Skin epidermis (tissue), 12 donors: ENCODE measurements around the gene DROSHA.
A peak's percentile ranks its signal among the peaks of the same experiment; 100 is the strongest.
"Not testable (repeated sequence)": the region's sequence is repeated elsewhere in the genome, so short reads cannot be mapped to it uniquely, and the experiment has no call there.

Experiments used
- H3K27ac ChIP-seq, 21 experiments: fragments of 200-600 bp; sonication (generic) in 11 of 21; one replicate each; pipeline ENCODE4 v1.5.0; 2020; ENCODE audit warnings: mild to moderate bottlenecking in 3 of 21, inconsistent platforms in 2 of 21, moderate library complexity in 2 of 21
- H3K4me3 ChIP-seq, 7 experiments: fragments of 200-600 bp; sonication (generic) in 2 of 7; one replicate each; pipeline ENCODE4 v1.5.0; 2020; ENCODE audit warnings: inconsistent platforms in 2 of 7, mild to moderate bottlenecking in 2 of 7, moderate library complexity in 1 of 7

DROSHA gene, protein sequence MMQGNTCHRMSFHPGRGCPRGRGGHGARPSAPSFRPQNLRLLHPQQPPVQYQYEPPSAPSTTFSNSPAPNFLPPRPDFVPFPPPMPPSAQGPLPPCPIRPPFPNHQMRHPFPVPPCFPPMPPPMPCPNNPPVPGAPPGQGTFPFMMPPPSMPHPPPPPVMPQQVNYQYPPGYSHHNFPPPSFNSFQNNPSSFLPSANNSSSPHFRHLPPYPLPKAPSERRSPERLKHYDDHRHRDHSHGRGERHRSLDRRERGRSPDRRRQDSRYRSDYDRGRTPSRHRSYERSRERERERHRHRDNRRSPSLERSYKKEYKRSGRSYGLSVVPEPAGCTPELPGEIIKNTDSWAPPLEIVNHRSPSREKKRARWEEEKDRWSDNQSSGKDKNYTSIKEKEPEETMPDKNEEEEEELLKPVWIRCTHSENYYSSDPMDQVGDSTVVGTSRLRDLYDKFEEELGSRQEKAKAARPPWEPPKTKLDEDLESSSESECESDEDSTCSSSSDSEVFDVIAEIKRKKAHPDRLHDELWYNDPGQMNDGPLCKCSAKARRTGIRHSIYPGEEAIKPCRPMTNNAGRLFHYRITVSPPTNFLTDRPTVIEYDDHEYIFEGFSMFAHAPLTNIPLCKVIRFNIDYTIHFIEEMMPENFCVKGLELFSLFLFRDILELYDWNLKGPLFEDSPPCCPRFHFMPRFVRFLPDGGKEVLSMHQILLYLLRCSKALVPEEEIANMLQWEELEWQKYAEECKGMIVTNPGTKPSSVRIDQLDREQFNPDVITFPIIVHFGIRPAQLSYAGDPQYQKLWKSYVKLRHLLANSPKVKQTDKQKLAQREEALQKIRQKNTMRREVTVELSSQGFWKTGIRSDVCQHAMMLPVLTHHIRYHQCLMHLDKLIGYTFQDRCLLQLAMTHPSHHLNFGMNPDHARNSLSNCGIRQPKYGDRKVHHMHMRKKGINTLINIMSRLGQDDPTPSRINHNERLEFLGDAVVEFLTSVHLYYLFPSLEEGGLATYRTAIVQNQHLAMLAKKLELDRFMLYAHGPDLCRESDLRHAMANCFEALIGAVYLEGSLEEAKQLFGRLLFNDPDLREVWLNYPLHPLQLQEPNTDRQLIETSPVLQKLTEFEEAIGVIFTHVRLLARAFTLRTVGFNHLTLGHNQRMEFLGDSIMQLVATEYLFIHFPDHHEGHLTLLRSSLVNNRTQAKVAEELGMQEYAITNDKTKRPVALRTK (N-terminal part only)

DNA sequence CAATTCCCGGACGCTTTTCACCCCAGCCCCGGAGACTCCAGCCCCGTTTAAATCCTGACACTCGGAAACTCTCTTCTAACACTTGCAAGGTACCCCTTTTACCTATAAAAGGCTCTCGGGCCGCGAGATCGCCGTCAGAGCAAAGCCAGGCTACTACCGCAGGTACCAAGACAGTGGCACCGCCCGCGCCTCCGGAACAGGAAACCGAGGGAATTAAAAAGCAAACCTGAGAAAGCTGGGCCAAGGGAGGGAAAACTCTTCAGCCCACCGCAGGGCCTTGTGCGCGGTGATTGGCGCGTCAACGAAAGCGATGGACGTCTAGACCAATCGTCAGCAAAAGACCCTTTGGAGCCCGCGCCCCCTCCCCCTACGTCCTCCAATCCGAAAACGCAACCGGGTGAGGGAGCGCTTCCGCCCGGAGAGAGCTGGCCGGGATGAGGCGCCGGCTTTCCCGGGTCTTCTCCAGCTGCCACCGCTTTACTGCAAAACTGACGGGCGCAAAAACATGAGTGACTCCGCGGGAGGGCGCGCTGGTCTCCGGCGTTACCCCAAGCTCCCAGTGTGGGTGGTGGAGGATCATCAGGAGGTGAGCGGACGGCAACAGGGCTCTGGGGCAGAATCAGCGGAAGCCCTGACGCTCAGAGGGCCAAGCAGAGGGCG, at the start of gene DROSHA, which contains the start of gene C5orf22:
TSS of gene DROSHA (minus strand) at position 206 of the 660 bp plus-strand sequence. CDS start 3,034 bp downstream, outside the sequence.
TSS of gene C5orf22 (plus strand) at position 414 of the 660 bp plus-strand sequence. CDS start at position 506, 92 bp downstream.
- peak within 1 kb of the TSS; percentile 70 to 90 (median 79) for H3K4me3 ChIP-seq
- H3K27ac ChIP-seq = peak within 1 kb of the TSS; percentile 23 to 89 (median 76)

DNA sequence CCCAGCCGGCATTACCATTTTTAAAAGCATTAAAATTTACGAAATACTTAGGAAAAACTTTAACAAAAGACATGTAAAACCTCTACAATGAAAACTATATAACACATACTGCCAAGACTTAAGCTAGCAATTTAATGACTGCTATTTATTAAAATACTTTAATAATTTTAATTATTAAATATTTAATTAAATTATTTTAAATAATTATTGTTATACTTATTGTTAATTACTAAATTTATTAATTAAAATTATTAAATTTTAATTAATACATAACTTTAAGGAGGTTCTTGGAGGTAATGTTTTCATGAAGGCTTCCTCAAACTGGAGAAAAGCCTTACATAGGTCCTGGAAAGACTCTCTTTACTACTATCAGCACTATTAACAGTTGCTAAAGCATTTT, 47.7 kb upstream of the DROSHA start:
- Histone ChIP-seq H3K4me3 (no peak overlapping the region), H3K27ac (no peak overlapping the region)

DNA sequence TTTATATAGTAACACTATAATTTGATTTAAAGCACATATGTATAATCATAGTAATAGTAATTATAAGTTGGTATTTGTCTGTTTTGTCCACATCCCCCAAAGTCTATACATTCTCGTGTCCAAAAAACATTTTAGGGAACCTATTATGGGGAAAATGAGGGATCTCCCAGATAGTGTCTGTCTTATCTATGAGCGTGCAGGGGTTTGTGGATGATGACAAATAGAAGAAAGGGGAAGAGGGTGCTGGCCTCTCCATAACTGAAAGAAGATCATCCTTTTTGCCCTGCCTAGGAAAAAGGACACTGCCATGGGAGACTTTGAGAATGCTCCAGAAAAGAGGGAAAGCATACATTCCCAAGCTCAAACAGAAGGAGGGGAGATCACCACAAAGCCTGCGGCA, 45.5 kb upstream of the DROSHA start:
- H3K27ac ChIP-seq = no peak overlapping the region
- H3K4me3 ChIP-seq = no peak overlapping the region

DNA sequence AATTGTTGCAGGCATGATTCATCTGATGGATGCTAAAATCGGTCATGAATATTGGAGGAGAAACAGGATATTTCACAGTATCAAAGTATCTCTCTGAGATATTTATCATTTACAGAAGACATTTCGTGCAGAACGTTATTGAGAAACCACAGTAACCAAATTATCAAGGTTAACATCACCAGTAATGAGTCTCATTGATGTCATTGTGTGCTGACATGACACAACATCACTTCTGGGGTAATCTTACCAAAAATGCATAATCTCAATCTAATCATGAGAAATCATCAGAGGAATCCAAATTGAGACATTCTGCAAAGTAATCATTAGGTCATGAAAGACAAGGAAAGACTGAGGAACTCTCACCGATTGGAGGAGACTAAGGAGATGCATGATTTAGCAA, 42.9 kb upstream of the DROSHA start:
- H3K4me3 ChIP-seq = no peak overlapping the region

DNA sequence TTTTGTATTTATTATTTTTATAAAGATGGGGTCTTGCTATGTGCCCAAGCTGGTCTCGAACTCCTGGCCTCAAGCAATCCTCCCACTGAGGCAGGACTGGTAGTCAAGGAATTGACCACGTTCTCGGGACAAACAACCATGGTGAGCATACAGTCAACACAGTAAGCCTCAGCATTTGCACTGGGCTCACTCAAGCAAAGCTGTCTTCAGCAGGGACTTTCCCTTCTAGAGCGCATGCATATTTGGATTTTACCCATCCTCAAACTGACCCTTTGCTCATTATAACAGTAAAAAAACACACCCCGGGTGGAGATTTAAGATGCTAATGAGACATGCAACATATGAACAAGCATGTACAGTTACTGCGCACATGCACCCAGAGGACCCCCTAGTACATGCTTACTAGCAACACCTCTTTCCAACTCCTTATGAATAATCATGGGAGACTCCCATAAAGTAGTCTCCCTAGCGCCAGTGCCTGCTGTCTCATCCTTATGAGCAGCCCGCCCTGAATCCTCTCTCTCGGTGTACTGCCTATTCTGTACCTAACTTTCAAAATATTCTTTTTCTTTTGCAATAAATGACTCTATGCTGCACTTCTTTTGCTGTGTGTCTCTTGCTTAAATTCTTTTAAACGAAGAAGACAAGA, 41.7 kb upstream of the DROSHA start:
- Histone ChIP-seq H3K4me3 (no peak overlapping the region), H3K27ac (no peak overlapping the region)

More for the DNA sequence above, 42.9 kb upstream of the DROSHA start:
- no peak overlapping the region for H3K27ac ChIP-seq

DNA sequence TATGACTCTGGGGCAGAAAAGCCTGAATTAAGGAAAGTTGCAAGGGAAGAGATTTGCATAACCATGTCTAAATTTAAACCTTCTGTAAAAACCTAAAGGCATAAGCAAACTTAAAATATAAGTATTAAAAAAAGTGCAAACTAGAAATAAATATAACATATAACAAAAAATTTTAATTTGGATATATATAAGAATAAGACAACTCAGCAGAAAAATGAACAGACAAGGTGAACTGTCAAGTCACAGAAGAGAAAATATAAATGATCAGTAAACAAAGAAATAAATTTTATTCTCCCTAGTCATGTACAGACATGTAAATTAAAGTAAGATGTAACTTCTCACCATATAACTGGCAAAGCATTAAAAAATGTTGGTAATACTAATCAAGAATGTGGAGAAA, 37.2 kb upstream of the DROSHA start:
- Histone ChIP-seq H3K4me3 (no peak overlapping the region), H3K27ac (no peak overlapping the region)

DNA sequence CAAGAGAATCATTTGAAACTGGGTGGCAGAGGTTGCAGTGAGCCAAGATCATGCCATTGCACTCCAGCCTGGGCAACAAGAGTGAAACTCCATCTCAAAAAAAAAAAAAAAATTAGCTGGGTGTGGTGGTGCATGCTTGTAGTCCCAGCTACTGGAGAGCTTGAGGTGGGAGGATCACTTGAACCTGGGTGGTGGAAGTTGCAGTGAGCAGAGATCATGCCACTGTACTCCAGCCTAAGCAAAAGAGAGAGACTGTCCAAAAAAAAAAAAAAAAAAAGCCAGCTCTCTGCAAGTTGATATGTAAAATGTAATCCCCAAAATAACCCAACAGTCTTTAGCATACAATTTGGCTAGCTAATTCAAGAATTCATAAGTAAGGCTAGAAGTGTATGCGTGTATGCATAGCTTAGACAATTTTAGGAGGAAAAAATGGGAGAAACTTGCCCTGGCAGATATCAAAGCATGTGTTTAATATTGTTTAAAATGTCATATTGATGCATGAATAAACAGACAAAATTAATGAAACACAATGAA, 36.5 kb upstream of the DROSHA start:
- Histone ChIP-seq H3K27ac (no peak overlapping the region), H3K4me3 (no peak overlapping the region)

DNA sequence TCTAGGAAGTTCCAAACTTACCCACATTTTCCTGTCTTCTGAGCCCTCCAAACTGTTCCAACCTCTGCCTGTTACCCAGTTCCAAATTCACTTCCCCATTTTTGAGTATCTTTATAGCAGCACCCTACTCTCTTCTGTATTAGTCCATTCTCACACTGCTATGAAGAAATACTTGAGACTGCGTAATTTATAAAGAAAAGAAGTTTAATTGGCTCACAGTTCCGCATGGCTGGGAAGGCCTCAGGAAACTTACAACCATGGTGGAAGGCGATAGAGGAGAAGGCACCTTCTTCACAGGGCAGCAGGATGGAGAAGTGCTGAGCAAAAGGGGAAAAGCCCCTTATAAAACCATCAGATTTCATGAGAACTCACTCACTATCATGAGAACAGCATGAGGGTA, 34.5 kb upstream of the DROSHA start:
- not testable (repeated sequence) for H3K4me3 ChIP-seq, H3K27ac ChIP-seq

DNA sequence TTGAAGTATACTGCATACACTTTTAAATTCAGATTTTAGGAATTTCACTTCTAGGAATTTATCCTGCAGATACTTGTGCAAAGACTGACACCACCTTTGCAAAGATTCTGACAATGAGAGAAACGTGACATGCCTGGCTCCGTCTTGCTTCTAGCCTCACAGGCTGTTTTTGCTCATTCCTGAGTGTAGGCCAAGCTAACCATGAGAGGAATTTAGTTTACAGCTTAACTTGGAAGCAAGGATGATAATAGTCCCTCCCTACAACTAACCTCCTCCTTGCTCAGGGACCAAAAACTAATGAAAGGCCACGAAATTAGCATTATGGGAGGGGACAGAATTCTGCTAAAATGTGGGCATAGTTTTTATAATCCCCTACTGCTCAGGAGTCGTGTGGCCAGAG, 31.3 kb upstream of the DROSHA start:
- Histone ChIP-seq H3K4me3 (no peak overlapping the region), H3K27ac (no peak overlapping the region)

DNA sequence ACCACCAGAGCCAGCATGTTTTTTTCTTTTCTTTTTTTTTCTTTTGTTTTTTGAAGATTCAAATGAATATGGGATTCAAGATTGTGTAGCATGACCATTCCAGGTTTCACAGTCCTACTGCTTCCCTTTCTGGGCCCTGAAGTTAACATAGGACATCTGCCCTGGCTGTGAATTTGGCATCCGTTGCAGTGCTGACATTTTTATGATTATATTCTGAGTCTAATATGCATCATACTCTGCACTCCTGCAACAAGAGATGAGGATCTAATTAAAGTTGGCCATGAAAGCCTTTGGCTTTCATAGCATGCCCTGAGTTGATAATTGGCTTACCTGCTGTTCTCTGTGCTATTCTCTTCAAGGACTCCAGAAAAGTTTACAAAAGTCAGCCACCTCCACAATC, 30.1 kb upstream of the DROSHA start:
- Histone ChIP-seq H3K4me3 (no peak overlapping the region), H3K27ac (no peak overlapping the region)

DNA sequence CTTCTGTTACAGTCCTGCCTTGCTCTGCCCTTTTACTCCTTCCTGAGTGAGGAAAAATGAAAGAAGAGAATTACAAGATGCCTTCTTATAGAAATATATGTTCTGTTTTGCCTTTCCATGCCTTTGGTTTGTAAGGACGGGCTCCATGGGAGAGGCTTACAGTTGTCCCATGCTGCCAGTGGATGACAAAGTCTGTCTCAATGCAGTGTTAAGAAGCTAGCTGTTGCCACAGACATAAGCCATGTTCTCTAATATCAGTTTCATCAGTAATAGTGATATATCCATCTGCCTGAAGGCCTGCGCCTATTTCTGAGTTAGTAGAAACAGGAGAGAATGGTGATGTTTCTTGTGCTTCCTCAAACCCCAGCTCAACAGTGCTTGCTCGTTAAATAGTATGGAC, 28.0 kb upstream of the DROSHA start:
- no peak overlapping the region for H3K27ac ChIP-seq
- no peak overlapping the region for H3K4me3 ChIP-seq

DNA sequence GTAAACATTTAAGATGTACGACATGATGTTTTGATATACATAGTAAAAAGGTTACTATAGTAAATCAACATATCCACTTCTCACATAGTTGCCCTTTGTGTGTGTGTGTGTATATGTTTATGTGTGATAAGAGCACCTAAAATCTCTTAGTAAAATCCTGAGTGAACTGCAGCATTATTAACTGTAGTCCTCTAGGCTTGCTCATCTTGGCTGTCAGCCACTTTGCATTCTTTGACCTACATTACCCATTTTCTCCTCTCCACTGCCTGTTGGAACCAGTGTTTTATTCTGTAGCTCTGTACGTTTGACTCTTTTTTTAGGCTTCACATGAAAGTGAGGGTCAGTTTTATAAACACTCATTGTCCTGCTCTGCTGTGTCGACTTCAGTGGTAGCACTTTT, 24.6 kb upstream of the DROSHA start:
- Histone ChIP-seq H3K27ac (no peak overlapping the region), H3K4me3 (no peak overlapping the region)

DNA sequence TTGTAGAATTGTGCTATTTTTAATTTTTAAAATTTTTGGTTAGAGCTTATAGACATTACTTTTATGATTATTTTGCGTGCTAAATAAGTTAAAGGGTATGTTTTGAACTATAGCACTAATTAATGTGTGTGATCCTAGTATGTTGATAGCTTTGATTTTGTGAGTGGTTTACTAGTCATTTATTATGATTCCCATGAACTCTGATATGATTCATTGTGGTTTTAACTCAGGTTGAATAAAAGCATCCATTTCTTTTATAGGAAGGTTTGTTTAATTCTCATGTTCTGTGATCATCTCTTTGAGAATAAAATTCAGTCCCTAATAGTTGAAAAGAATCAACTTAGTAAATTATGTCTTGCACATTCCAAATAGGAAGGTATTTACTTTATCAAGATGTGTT, 22.7 kb upstream of the DROSHA start:
- no peak overlapping the region for H3K4me3 ChIP-seq
- H3K27ac ChIP-seq = no peak overlapping the region

DNA sequence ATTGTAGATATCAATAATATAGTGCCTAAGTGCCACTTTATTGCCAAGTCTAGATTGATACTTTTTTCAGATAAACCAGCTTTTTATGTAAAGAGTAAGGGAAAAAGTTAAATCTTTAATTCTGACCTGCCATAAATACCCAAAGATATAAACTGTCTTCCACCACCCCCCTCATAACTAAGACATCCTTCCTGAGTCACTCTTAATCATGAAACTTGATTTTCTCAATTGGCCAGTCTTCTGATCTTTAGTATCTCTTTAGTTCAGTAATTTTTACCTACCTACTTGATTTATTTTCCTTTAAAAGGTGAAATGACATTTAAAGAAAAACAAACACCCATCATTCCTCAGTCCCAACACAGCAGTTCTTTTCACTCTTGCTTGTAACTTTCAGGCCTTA, 22.0 kb upstream of the DROSHA start:
- no peak overlapping the region for H3K4me3 ChIP-seq
- no peak overlapping the region for H3K27ac ChIP-seq

DNA sequence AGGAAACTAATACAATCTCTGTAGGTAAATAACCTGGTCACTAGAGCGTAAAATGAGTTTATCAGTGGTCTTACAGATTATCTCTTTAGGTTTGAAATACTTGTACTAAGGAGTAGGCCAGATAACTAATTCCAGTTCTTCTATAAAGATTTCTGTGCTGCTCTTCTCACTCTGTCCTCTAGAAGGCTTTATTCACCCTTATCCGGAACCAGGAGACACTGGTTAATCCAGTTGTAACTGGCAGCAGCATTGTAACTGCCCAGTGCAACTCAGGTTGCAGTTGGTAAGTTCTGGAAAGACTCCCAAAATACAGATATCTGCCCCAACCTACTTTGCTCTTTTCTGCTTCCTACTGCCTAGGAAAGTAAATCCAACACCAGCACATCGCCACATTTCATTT, 20.0 kb upstream of the DROSHA start:
- Histone ChIP-seq H3K27ac (no peak overlapping the region), H3K4me3 (no peak overlapping the region)

DNA sequence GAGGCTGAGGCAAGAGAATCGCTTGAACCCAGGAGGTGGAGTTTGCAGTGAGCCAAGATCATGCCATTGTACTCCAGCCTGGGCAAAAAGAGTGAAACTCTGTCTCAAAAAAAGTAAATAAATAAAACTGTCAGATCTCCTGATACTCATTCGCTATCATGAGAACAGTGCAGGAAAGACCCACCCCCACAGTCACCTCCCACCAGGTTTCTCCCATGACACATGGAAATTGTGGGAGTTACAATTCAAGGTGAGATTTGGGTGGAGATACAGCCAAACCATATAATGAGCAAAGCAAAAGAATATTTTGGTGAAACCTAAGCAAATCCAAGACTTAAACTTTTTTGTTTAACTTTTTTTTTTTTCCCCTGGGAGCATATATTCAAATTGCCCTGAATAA, 17.2 kb upstream of the DROSHA start:
- H3K27ac ChIP-seq, H3K4me3 ChIP-seq: not testable (repeated sequence)

DNA sequence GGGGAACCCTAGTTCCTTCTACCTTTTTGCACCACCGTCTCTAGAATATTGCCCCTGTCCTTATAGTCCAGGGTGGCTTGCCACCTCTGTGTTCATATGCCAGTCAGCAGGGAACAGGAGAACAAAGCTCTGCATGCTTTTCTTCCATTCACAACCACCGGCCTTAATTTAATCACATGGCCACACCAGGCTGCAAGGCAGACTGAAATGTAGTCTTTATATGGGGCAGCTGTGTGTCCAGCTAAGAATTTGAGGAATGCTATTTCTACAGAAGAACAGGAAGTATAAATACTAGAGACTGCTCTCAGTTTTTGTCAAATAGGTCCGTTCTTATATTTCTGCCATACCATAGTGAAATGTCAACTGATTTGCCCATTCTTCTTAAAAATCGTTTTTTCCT, 6.0 kb upstream of the DROSHA start:
- Histone ChIP-seq H3K27ac (no peak overlapping the region), H3K4me3 (no peak overlapping the region)

DNA sequence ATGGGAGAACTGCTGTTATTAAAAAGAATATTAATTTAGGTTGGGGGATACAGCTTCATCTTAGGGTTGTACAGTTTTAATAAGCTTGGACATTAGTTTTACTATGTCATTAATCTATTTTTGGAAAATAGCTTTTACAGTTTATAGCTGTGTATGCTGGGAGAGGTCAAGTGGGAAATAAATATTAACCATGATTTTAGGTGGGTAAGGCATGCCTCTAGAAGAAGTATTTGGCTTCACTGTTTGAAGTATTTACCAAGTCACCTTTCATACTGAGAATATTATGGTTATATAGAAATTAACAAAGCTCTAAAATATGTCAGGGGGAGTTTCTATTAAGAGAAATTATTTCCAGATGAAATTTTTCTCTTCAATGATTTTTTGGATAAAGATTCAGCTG, 5.5 kb upstream of the DROSHA start:
- H3K27ac ChIP-seq = no peak overlapping the region

DNA sequence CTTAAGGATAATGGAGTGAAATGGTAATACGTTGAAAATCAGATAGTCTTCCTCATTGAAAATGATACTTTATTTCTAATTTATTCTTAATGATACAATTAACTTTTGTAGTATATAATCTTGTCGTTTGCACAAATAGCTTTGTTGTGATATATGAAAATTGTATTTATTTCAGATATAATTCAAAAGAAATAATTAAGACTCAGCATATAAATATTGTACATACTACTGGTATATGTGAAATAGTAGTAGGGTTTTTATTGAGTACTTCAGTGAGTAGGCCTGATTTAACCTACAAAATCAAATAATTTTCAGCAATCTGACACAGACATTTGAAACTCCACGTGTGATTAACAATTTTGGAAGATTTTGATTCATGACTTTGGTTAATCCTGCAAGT, 5.0 kb upstream of the DROSHA start:
- Histone ChIP-seq H3K27ac (no peak overlapping the region), H3K4me3 (no peak overlapping the region)

More for the DNA sequence above, 5.5 kb upstream of the DROSHA start:
- H3K4me3 ChIP-seq = no peak overlapping the region
